NCI-H2196 (cell line): Measurements from ENCODE around the gene ATAD3A.
"Not testable (repeated sequence)": the region's sequence is repeated elsewhere in the genome, so short reads cannot be mapped to it uniquely, and the experiment has no call there.

ENCODE experiments used
- DNase-seq: peaks from one replicate; lab custom pipeline; 2025; ENCODE audit not compliant: unreplicated experiment; lab: John Stamatoyannopoulos, UW

The ATAD3A gene

GRCh38 chr1:1511533-1512285 is at the start of gene ATAD3A:
Gene ATAD3A, plus strand, starts transcription at chr1:1512162. Its CDS starts 107 bp downstream, at chr1:1512269.
- DNase-seq, result peak; percentile 97

GRCh38 chr1:1462318-1462966 is 49.5 kb upstream of the ATAD3A start:
- peak; percentile 95 for DNase-seq

- no peak for DNase-seq
Observed at GRCh38 chr1:1463312-1463711, 48.6 kb upstream of the ATAD3A start.

GRCh38 chr1:1468196-1468985 is 43.6 kb upstream of the ATAD3A start:
- not testable (repeated sequence) for DNase-seq

GRCh38 chr1:1470626-1471388 is 41.2 kb upstream of the ATAD3A start:
- DNase-seq, result peak; percentile 16

GRCh38 chr1:1471389-1472052 is 40.4 kb upstream of the ATAD3A start, which contains the start of gene ATAD3B:
Gene ATAD3B, plus strand, starts transcription at chr1:1471765. Its CDS starts 120 bp downstream, at chr1:1471885.
- peak; percentile 94 for DNase-seq

GRCh38 chr1:1472053-1472876 is 39.7 kb upstream of the ATAD3A start:
- DNase-seq, result not testable (repeated sequence)

- not testable (repeated sequence) for DNase-seq
Observed at GRCh38 chr1:1476011-1476410, 36.0 kb upstream of the ATAD3A start.

GRCh38 chr1:1477206-1477605 is 34.8 kb upstream of the ATAD3A start:
- no peak for DNase-seq

GRCh38 chr1:1479547-1480487 is 32.1 kb upstream of the ATAD3A start:
- DNase-seq, result no peak

- DNase-seq, result not testable (repeated sequence)
Observed at GRCh38 chr1:1480488-1480867, 31.5 kb upstream of the ATAD3A start.

- DNase-seq, result not testable (repeated sequence)
Observed at GRCh38 chr1:1481811-1482210, 30.2 kb upstream of the ATAD3A start.

- DNase-seq, result no peak
Observed at GRCh38 chr1:1482856-1483255, 29.1 kb upstream of the ATAD3A start.

GRCh38 chr1:1483714-1484113 is 28.2 kb upstream of the ATAD3A start:
- DNase-seq, result no peak

GRCh38 chr1:1484976-1485750 is 26.8 kb upstream of the ATAD3A start:
- not testable (repeated sequence) for DNase-seq

GRCh38 chr1:1485755-1486317 is 26.1 kb upstream of the ATAD3A start:
- DNase-seq, result not testable (repeated sequence)

GRCh38 chr1:1487701-1488100 is 24.3 kb upstream of the ATAD3A start:
- no peak for DNase-seq
